ENCODE data around the gene PHLDB3.
A peak's percentile ranks its signal among the peaks of the same experiment; 100 is the strongest.
"Not testable (repeated sequence)": the region's sequence is repeated elsewhere in the genome, so short reads cannot be mapped to it uniquely, and the experiment has no call there.

Gene PHLDB3

GRCh38 chr19:43439032-43439708 is 65.4 kb downstream of the PHLDB3 start:
- peak; percentile 9 for DNase-seq

- no peak for DNase-seq
Observed at GRCh38 chr19:43438291-43439031, 66.1 kb downstream of the PHLDB3 start.

- no peak for DNase-seq
Observed at GRCh38 chr19:43437712-43438111, 66.8 kb downstream of the PHLDB3 start.

GRCh38 chr19:43437284-43437683 is 67.3 kb downstream of the PHLDB3 start:
- not testable (repeated sequence) for DNase-seq

DNA sequence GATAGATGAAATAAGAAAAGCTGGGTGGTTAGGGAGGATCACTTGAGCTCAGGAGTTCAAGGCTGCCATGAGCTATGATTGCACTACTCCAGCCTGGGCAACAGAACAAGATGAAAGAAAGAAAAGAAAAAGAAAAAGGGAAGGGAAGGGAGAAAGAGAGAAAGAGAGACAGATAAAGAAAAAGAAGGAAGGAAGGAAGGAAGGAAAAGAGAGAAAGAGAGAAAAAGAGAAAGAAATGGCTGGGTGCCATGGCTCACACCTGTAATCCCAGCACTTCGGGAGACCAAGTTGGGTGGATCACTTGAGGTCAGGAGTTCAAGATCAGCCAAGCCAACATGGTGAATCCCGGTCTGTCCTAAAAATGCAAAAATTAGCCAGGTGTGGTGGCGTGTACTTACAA is 68.8 kb downstream of the PHLDB3 start:
- DNase-seq, result no peak

- no peak for DNase-seq
Observed at GRCh38 chr19:43433689-43434088, 70.9 kb downstream of the PHLDB3 start.

DNA sequence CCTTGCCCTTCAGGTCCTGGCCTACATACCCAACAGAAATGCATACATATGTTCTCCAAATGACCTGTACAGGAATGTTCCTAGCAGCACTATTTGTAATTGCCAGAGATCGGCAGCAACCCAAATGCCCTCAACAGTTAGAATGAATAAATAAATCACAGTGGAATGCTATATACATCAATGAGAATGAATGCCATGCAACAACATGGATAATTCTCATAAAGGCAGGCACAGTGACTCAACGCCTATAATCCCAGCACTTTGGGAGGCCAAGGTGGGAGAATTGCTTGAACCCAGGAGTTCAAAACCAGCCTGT is 71.2 kb downstream of the PHLDB3 start:
- no peak for DNase-seq

GRCh38 chr19:43430976-43431375 is 73.6 kb downstream of the PHLDB3 start:
- DNase-seq, result no peak

GRCh38 chr19:43430142-43430710 is 74.3 kb downstream of the PHLDB3 start:
- peak; percentile 2 for DNase-seq

GRCh38 chr19:43429395-43429794 is 75.2 kb downstream of the PHLDB3 start:
- DNase-seq, result no peak

GRCh38 chr19:43425567-43426392 is 78.8 kb downstream of the PHLDB3 start:
- DNase-seq, result no peak

Data from effector CD8-positive, alpha-beta T cell (primary cell).